GM20431 (cell line): ENCODE results near the gene AUTS2.

Source experiments
- in situ Hi-C: fragments of 300-500 bp; cut with MseI, MboI; formaldehyde crosslinking; loops from one replicate; pipeline ENCODE4 v1.15.0; 2020; ENCODE audit warnings: low sequenced_read_pairs; ENCODE audit not compliant: unreplicated experiment

The AUTS2 gene

GRCh38 chr7:70761711-70762328 lies 1163.5 kb downstream of the AUTS2 start:
- in situ Hi-C loops: no loop called here

DNA sequence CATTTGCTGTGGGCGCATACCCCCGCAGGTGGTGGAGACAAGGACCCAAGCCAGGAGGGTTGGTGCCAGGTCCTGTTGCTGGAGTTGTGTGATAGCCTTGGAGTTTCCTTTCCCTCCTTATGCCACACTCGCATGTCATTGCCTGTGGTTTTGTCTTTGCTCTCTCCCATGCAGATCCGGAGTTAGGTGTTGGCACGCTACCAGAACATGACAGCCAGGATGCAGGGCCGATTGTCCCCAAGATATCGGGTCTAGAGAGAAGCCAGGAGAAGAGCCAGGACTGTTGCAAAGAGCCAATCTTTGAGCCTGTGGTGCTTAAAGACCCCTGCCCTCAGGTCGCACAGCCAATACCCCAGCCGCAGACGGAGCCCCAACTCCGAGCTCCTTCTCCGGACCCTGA lies 1164.4 kb downstream of the AUTS2 start:
- in situ Hi-C loops: no loop called here

- in situ Hi-C loops: no loop called here
Observed at GRCh38 chr7:70763961-70764691, 1165.9 kb downstream of the AUTS2 start.

DNA sequence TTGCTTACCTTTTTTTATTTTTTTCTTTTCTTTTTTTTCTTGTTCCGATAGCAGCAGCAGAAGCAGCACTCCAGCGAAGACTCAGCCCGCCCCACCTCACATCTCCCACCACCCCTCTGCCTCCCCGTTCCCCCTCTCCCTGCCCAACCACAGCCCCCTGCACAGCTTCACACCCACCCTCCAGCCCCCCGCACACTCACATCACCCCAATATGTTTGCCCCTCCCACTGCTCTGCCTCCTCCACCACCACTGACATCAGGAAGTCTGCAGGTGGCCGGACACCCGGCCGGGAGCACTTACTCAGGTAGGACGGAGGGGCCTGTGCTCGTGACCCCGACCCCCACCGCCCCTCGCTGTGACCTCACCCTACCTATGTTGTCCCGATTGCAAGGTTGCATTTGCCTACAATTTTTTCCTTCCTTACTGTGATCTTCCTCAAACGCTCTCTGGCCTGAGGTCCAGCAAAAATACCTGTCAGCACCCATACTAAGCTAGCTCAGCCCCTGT lies 1166.5 kb downstream of the AUTS2 start:
- in situ Hi-C loops: no loop called here

GRCh38 chr7:70765651-70766050 lies 1167.4 kb downstream of the AUTS2 start:
- in situ Hi-C loops: no loop called here

GRCh38 chr7:70766109-70766508 lies 1167.8 kb downstream of the AUTS2 start:
- in situ Hi-C loops: no loop called here

- in situ Hi-C loops: no loop called here
Observed at GRCh38 chr7:70766694-70767093, 1168.4 kb downstream of the AUTS2 start.

DNA sequence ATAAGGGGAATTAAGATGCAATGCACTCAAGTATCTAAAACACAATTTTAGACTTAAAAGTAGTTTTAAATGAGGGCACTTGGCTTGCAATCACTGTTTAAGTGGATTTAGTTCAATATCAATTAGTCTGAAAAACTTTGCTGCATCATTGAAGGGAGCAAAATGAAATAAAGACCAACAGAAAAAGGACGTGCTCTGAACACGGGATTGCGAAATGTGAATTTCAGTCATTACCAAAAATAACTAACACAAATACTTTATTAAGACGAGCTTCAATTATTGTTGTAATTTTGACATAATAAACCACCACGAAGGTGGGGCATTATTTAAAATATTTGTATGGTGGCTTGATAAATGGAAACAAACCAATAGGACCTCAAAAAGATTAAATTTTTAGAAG lies 1171.9 kb downstream of the AUTS2 start:
- in situ Hi-C loops: no loop called here

DNA sequence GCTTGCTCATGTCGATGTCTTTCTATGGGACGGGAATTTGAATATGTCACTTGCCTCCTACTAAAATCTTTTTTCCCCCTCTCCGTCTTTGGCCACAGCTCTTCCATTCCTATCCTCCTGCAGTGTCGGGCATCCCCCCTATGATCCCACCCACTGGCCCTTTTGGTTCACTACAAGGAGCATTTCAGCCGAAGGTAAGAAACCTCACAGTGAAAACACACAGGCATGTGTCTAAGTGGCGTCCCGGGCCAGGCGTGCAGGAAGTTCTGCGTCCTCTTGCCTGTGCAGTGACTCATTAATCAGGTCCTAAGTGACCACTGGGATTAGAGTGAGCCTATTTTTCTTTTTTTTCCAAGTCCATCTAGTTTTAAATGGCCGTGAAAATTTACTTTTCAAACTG lies 1173.2 kb downstream of the AUTS2 start:
- in situ Hi-C loops: no loop called here

- in situ Hi-C loops: no loop called here
Observed at GRCh38 chr7:70772891-70773290, 1174.6 kb downstream of the AUTS2 start.

DNA sequence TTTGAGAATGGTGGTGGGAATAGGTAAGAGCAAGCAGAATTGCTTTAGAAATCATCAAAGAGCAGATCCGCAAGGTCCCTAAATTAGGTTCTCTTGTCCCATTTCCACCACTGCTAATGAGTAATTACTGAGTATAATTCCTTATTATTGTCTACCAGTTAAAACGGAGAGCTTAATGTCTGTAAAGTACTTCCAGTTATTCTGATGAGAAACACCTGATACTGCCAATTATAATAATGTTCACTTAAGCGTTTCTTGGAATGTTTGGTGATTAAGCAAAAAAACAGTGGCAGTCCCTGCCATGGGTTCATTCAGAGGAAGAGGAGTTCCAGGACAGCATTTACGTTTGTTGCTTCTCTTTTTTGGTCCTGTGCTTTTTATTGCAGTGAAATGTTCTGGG lies 1175.1 kb downstream of the AUTS2 start:
- in situ Hi-C loops: no loop called here

DNA sequence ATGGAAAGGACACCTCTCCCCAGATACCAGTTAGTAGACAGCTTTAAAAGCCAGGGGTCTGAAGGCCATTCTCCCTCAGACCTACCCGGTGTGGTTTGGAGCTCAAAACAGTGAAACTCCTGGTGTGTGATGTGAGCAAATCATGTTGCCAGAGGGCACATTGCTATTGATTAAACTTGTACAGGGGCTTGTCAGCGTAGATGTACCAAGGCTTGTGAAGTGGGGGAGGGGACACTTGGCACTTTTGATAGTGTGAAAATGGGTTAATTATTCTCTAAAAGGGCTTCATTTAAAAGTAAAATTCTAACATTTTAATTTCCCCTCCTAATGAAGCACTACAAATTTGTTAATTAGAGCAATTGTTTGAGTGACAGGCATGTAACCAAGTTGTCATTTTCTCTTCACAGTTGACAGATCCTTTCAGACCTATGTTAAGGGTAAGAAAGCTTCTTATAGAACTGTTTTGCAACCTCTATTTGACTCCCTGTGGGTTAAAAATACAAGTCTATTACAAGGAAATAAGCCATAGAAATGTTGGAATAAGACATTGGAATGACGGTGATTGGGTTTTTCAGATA lies 1176.8 kb downstream of the AUTS2 start:
- in situ Hi-C loops: no loop called here

DNA sequence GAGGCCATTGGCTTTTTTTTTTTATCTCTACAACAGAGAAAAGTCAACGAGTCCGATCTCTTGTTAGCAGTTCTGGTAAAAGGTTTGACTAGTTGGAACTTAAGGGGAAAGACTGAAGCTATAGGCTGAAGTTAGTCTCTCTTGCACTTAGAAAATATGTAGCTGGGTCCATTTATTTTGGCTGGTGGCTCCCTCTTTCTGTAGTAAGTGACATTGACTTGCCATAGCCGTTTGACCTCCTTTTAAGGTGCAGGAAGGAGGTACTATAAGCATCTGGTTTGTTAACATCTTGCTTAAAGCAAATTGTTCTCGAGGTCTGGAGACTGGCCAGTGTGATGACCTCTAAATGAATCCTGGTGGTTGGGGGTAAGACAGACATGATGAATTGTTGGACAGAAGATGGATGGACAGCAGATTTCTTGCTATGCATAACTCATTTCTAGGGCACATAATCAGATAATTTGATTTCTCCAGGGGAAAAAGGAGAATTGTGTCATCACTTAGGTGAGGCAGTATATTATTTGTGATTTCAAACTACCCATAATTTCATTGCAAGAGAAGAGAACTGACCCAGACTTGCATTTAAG lies 1177.4 kb downstream of the AUTS2 start:
- in situ Hi-C loops: no loop called here

DNA sequence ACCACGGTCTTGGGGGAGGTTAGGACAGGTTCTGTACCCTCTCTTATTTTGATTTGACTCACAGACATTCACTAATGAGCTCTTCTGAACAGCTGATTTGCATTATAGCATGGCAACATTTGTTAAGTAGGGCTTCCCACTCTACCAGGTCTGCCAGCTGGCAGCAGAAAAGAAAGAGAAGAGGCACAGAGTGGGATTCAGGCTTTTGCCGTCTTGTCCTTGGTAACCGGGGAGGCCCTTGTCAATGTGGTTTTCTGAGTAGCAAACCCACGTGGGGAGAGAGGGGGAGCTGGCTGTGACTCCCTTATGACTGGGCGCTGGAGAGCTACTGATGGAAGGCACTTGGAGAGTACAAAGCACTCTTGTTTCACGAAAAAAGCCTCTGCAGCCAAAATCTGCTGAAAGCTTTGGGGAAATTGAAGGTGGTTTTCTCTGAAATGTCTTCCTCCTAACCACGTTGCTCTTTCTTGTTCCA lies 1178.4 kb downstream of the AUTS2 start:
- in situ Hi-C loops: no loop called here

GRCh38 chr7:70777251-70777650 lies 1179.0 kb downstream of the AUTS2 start:
- in situ Hi-C loops: no loop called here

GRCh38 chr7:70778585-70778984 lies 1180.3 kb downstream of the AUTS2 start:
- in situ Hi-C loops: no loop called here

DNA sequence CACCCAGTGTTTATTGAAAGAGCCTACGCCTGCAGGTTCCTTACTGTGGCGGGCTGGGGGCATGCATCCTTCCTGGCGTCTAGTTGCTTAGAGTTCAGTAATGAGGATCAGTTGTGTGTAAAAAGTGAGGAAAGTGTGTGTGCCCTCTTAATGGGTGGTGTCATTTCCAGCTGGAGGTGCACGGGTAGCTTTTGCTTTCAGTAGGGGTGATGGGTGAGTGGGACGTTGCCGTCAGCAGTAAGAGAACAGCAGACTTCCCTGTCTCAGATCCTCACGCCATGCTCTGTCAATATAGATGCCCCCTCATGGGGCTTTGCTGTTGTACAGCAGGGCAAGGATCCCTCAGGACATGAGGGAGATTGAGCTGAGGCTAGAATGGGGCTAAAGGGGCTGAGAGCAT lies 1181.0 kb downstream of the AUTS2 start:
- in situ Hi-C loops: no loop called here

DNA sequence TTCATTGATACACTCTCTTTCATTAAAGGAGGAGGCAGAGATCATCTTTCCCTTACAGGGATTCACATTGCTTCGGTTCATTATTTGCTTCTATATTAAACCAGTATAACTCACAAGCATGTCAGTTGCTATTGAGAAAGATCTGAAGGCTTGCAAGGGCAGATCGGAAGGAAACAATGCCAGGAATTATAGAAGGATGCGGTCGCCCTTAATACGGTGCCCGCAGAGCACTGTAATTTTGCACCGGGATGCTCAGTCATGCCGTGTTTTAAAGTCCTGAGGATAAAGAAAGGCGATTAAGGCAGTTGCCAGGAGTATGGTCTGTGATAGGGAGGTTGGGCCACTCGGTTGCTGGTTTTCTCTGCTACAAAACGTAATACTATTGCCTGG lies 1183.6 kb downstream of the AUTS2 start:
- in situ Hi-C loops: no loop called here

DNA sequence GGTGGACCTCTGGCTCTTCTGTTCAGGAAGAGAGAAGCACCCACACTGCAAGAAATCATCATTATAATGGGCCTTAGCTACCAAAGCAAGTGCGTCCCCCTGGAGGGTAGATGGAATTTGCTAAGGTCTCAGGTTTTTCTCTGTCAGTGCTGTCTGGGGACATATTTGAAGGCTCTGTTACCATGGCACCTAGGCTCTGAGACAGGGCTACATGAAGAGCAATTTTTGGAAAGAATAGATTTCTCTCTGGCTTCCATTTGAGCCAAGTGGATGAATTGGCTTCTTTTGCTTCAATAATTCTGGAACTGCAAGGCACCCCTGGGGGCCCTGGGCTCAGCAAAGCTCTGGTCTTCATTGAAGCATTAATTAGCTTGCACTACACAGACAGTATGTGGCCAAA lies 1184.5 kb downstream of the AUTS2 start:
- in situ Hi-C loops: no loop called here

DNA sequence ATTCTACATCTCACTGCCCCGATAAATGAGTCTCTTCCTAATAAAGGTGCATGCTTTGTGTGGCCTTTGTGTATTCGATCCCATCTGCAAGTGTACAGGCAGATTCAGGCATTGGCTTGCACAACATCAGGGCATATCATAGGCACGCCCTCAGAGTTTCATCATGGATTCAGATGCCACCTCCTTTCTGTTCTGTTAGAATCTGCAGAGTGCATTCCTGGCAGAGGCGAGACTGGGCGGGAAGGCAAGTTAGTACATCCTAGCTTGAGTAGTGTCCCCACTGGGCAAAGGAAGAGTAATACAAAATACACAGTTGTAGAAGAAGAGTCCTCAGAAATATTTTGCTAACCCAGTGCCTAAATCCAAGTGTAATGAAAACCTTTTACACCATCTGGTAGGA lies 1187.2 kb downstream of the AUTS2 start:
- in situ Hi-C loops: no loop called here

DNA sequence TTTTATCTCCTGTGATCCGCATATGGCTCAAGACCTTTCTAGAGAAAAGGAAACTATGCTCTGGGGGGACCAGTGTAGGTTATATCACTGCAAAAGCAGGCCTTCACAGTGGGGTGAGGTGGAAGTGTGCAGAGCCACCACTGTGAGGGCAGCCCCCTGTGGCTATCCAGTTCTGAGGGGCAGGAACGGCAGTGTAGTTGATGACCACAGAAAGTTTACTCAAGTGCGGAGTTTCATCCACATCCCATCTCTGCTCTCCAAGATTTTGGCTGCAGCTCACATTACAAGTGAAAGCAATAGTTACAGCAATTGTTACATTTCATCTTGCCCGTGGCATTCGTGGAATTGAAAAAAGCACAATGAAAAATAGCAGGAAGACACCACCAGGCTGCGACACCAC lies 1187.8 kb downstream of the AUTS2 start:
- in situ Hi-C loops: no loop called here
